ENCODE measurements around the gene TRAF3IP1.
"Not testable (repeated sequence)": the region's sequence is repeated elsewhere in the genome, so short reads cannot be mapped to it uniquely, and the experiment has no call there.

TRAF3IP1 gene

GRCh38 chr2:238344035-238344434, 23.7 kb downstream of the TRAF3IP1 start:
- DNase-seq (ENCODE audit: low read depth), result no peak

DNA sequence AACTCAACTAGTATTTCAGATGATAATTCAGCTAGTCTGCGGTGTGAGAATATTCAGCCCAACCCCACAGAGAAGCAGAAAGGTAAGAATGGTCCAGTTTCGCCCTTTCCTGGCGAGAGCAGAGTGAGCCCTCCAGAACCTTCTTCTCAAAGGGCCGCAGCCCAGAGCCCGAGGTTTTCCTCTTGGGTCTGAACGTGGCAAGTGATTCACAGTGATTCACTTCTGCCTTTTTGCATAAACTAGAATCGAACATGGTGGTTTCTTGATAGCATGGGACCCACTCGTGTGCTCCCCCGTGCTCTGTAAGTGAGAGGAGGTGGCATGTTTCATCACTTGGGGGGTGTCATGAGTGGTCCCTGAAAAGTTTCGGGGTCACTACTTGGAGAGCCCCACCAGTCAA, 24.2 kb downstream of the TRAF3IP1 start:
- no peak for DNase-seq (ENCODE audit: low read depth)

- DNase-seq (ENCODE audit: low read depth), result no peak
These were observed 25.1 kb downstream of the TRAF3IP1 start for GRCh38 chr2:238345297-238345968.

DNA sequence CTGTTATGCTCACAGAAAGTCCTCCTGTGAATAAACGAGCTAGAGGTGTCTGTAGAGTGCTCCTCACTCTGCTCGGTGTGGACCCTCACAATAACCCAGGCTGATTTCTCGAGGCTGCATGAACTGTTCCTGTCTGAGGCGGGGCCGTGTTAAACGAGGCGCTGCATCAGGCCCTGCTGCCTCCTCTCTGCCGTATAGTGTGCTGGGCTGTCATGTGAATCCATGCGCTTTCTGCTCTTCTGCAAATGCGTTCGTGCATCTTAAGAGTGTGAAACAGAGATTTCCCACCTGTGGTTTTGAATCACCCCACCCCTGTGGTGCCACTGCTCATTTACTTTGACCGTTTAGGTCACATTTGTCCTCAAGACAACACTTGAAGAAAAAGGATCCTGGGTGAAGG, 26.2 kb downstream of the TRAF3IP1 start:
- no peak for DNase-seq (ENCODE audit: low read depth)

GRCh38 chr2:238350150-238350897, 30.0 kb downstream of the TRAF3IP1 start:
- no peak for DNase-seq (ENCODE audit: low read depth)

- DNase-seq (ENCODE audit: low read depth), result no peak
These were observed 31.0 kb downstream of the TRAF3IP1 start for GRCh38 chr2:238351315-238351714.

GRCh38 chr2:238352361-238352760, 32.0 kb downstream of the TRAF3IP1 start:
- DNase-seq (ENCODE audit: low read depth), result no peak

- DNase-seq (ENCODE audit: low read depth), result no peak
These were observed 38.5 kb downstream of the TRAF3IP1 start for GRCh38 chr2:238358769-238359168.

DNA sequence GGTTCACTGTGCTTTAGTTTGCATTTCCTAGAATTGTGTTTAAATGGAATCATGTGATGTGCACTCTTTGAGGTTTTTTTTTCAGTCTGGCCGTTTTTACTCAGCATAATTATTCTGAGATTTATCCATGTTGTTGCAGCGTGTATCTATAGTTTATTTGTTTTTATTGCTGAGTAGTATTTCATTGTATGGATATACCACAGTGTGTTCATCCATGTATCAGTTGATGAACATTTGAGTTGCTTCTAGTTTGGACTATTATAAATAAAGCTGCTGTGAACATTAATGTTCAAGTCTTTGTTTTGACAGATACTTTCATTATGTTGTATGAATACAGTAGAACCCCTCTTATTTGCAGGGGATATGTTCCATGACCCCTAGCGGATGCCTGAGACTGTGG, 39.1 kb downstream of the TRAF3IP1 start:
- no peak for DNase-seq (ENCODE audit: low read depth)

- DNase-seq (ENCODE audit: low read depth), result no peak
These were observed 41.6 kb downstream of the TRAF3IP1 start for GRCh38 chr2:238361877-238362276.

- no peak for DNase-seq (ENCODE audit: low read depth)
These were observed 42.3 kb downstream of the TRAF3IP1 start for GRCh38 chr2:238362626-238363025.

DNA sequence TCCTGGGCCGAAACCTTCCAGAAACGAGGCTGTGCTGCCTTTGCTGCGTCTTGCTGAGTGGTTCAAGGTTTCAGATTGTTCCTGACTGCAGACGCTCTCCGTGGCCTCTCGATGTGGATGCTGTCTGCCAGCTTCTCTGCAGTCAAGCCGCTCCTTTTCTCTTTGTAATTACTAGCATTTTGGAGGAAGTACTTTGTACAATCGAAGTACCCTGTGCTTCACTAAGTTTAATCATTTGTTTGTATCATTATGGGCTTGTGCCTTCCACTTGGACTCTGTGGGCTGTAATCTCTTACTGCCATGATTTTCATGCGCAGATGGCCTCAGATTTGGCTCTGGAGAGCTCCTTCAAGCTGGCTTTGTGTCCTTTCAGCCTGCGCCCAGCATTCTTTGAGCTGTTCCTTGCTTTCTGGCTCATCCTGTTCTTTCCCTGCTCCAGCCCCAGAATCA, 49.3 kb downstream of the TRAF3IP1 start:
- no peak for DNase-seq (ENCODE audit: low read depth)

DNA sequence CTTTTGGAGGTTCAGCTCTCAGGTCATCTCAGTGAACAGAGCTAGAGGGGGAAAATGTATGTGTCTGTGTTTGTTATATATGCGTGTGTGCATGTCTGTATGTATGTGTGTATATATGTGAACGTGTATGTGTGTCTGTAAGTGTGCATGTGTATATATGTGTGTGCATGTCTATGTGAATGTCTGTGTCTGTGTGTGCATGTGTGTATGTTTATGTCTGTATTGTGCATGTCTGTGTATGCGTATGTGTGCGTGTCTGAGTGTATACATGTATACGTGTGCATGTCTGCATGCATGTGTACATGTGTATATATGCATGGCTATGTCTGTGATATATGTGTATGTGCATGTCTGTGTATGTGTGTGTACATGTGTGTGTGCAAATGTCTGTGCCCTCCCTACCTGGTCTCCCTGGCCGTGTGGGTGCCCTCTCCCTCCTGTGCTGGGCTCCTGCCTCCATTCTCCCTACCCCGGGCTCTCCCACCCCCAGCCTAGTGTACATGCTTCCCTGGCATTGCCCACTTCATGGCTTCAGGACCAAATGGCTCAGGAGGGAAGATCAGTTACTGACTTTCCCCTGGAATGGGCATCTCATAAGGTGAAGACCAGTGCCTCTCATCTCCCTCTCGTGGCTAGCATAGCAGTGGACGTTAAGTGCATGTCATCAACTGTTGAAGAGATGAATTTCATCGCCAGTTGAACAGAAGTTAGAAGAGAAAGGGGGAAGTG, 49.9 kb downstream of the TRAF3IP1 start:
- DNase-seq (ENCODE audit: low read depth), result no peak

- peak; percentile 40 for DNase-seq (ENCODE audit: low read depth)
These were observed 50.6 kb downstream of the TRAF3IP1 start for GRCh38 chr2:238370823-238371372.

- not testable (repeated sequence) for DNase-seq (ENCODE audit: low read depth)
These were observed 52.0 kb downstream of the TRAF3IP1 start for GRCh38 chr2:238372277-238372676.

DNA sequence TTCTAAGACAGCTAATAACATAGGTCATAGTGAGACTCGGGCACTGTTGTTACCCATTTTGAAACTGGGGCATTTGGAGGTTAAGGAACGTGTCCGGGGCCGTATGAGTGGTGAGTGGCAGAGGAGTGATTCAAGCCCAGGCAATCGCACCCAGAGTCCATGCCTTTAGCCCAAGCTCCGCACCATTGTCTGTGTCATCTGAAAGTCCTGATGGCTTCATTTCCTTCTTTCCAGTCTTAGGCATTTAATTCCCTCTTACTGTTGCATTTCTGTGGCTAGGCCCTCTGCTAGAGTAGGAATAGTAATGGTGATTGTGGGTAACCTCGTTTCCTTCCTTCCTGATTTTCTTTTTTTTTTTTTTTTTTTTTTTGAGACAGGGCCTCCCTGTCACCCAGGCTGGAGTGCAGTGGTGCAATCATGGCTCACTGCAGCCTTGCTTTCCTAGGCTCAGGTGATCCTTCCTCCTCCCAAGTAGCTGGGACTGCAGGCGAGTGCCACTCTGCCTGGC, 56.6 kb downstream of the TRAF3IP1 start:
- no peak for DNase-seq (ENCODE audit: low read depth)

GRCh38 chr2:238378230-238379095, 58.1 kb downstream of the TRAF3IP1 start:
- DNase-seq (ENCODE audit: low read depth), result no peak

DNA sequence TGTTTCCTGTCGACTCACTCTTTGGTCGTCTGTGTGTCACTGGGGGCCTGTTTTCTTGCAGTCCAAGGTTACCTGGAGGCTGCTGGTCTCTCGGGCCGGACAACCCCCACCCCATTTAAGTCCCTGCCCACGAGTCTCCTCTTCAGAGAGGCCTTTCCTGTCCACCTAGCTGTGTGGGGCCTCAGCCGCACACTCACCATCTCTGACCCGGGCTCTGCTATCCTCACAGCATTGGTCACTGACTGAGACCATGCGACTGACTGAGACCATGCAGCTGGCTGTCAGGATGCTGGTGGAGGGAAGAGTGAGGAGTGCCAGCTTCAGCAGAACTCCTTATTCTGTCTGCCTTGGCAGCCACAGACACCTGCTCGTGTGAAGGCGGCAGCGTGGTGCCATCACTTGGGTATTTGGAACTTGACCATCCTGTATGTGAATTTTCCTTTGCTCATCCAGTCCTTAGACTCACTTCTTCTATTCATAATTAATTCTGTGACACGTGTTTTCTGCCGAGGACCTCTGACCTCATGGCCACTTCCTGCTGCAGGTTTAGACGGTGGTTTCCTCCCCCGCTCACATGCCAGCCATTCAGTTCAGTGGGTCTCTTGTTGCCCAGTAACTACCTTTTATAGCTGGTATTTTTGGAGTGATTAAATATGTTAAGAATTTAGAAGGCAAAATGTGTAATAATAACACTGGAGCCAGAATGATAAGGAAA, 58.9 kb downstream of the TRAF3IP1 start:
- no peak for DNase-seq (ENCODE audit: low read depth)

DNA sequence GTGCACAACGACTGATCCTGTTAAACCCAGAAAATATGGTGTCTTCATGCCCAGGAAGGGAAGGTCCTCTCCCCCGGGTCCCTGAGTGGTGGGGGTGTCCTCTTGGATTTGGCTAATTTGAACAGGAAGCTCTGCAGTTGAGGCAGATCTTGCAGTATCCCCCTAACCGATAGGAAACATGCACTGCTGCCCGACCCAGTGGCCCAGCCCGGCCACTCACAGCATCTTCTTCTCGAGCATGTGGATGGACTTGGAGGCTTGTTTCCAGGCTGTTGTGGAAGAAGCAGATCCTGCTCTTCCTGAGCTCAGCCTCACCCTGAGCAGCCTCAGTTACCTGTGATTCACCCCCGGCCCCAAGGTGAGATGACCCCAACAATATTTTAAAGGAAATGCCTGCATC, 60.0 kb downstream of the TRAF3IP1 start:
- DNase-seq (ENCODE audit: low read depth), result no peak

- DNase-seq (ENCODE audit: low read depth), result peak; percentile 46
These were observed 60.5 kb downstream of the TRAF3IP1 start for GRCh38 chr2:238380785-238381184.

Measured in GM04504 (cell line).